GM12878 (cell line): ENCODE measurements around the gene SLC37A1. TPM values are rescaled to one million over a fixed set of nuclear protein-coding genes. Genes with fewer than 3 reads are reported as not detected.

ENCODE experiments used
- ATF7 ChIP-seq: fragments of 450-650 bp; IDR thresholded peaks from 2 replicates; pipeline ENCODE4 v1.6.1; 2016; ENCODE audit warnings: low read depth, mild to moderate bottlenecking
- CBFB ChIP-seq: IDR thresholded peaks from 2 replicates; pipeline ENCODE4 v1.6.1; 2016; ENCODE audit warnings: antibody characterized with exemption, low read depth
- CREM ChIP-seq: IDR thresholded peaks from 2 replicates; pipeline ENCODE4 v1.6.1; 2014; ENCODE audit warnings: antibody characterized with exemption, low read depth
- EGR1 ChIP-seq, 2 experiments: IDR thresholded peaks; 1 replicate in 1 of 2; 2 replicates in 1 of 2; pipeline ENCODE4 v1.6.1; 2011 to 2012; ENCODE audit warnings: low read depth in 2 of 2, low read length in 2 of 2, borderline replicate concordance in 1 of 2, mild to moderate bottlenecking in 1 of 2, moderate library complexity in 1 of 2
- EP300 ChIP-seq, 2 experiments: fragments of 150-350 bp in 1 of 2; IDR thresholded peaks; 2 replicates each; pipeline ENCODE4 v1.6.1; 2011 to 2012; ENCODE audit warnings: low read depth in 2 of 2, low read length in 2 of 2, borderline replicate concordance in 1 of 2, improper control_type of control experiment in 1 of 2, inconsistent platforms in 1 of 2; ENCODE audit not compliant: control insufficient read depth in 1 of 2
- EZH2 ChIP-seq: IDR thresholded peaks from 2 replicates; pipeline ENCODE4 v1.6.1; 2012; ENCODE audit warnings: low read depth, mild to moderate bottlenecking, control low read depth, inconsistent platforms, low read length, borderline replicate concordance; ENCODE audit not compliant: control insufficient read depth
- GABPA ChIP-seq: IDR thresholded peaks from 2 replicates; pipeline ENCODE4 v1.6.1; 2014; ENCODE audit warnings: antibody characterized with exemption, low read depth, mild to moderate bottlenecking, inconsistent platforms
- GATAD2B ChIP-seq: fragments of 450-650 bp; conservative IDR thresholded peaks from 2 replicates; pipeline ENCODE4 v1.6.1; 2017; ENCODE audit warnings: low read depth, mild to moderate bottlenecking, moderate library complexity
- KAT2A ChIP-seq: conservative IDR thresholded peaks from 2 replicates; pipeline ENCODE4 v1.6.1; 2011; ENCODE audit warnings: low read depth, low read length; ENCODE audit not compliant: control insufficient read depth
- KLF5 ChIP-seq: fragments of 450-650 bp; IDR thresholded peaks from 2 replicates; pipeline ENCODE4 v1.6.1; 2014; ENCODE audit warnings: mild to moderate bottlenecking; ENCODE audit not compliant: partially characterized antibody
- POLR2AphosphoS2 ChIP-seq: IDR thresholded peaks from 2 replicates; pipeline ENCODE4 v1.6.1; 2011; ENCODE audit warnings: low read depth, mild to moderate bottlenecking, low read length, improper control_type of control experiment, moderate library complexity
- POU2F2 ChIP-seq: IDR thresholded peaks from 3 replicates; pipeline ENCODE4 v1.6.1; 2011; ENCODE audit warnings: low read depth, mild to moderate bottlenecking, low read length, borderline replicate concordance
- RCOR1 ChIP-seq: conservative IDR thresholded peaks from 2 replicates; pipeline ENCODE4 v1.6.1; 2012; ENCODE audit warnings: low read depth, low read length, improper control_type of control experiment
- RUNX3 ChIP-seq: IDR thresholded peaks from 2 replicates; pipeline ENCODE4 v1.6.1; 2012; ENCODE audit warnings: low read length, inconsistent platforms
- SMARCA5 ChIP-seq: fragments of 450-650 bp; IDR thresholded peaks from 2 replicates; pipeline ENCODE4 v1.6.1; 2017; ENCODE audit warnings: mild to moderate bottlenecking
- SP1 ChIP-seq: IDR thresholded peaks from one replicate; pipeline ENCODE4 v1.6.1; 2011; ENCODE audit warnings: low read depth, low read length
- SREBF1 ChIP-seq: IDR thresholded peaks from 2 replicates; pipeline ENCODE4 v1.6.1; 2012; ENCODE audit warnings: mild to moderate bottlenecking, low read length
- SRF ChIP-seq, 2 experiments: IDR thresholded peaks; 2 replicates each; pipeline ENCODE4 v1.6.1; 2011; ENCODE audit warnings: low read depth in 2 of 2, low read length in 2 of 2, mild to moderate bottlenecking in 1 of 2, moderate library complexity in 1 of 2
- STAT1 ChIP-seq: fragments of 450-650 bp; conservative IDR thresholded peaks from 2 replicates; pipeline ENCODE4 v1.6.1; 2014; ENCODE audit warnings: antibody characterized with exemption, mild to moderate bottlenecking
- TCF3 ChIP-seq: IDR thresholded peaks from 2 replicates; pipeline ENCODE4 v1.6.1; 2012; ENCODE audit warnings: low read depth, mild to moderate bottlenecking, low read length, borderline replicate concordance; ENCODE audit not compliant: insufficient read depth
- polyA plus RNA-seq, 11 experiments: library from polyadenylated mRNA; depleted of rRNA in 4 of 11; unstranded in 6 of 11; stranded (reverse) in 5 of 11; fragments of >200 nt; fragmentation: Nextera tagmentation in 4 of 11; fragmentation: Illumina TruSeq in 1 of 11; extraction: Ambion mirVana in 4 of 11; extraction: Trizol in 1 of 11; gene quantifications; 1 replicate in 1 of 11; 2 replicates in 10 of 11; pipeline versions ENCODE4 v1.2.1 to v1.2.3, GENCODE V29; 2011 to 2016; ENCODE audit warnings: inconsistent platforms in 2 of 11, missing spikeins in 2 of 11, low read depth in 1 of 11
- total RNA-seq, 4 experiments: library from RNA; depleted of rRNA in 3 of 4; stranded (reverse); fragments of >200 nt in 3 of 4; fragmentation: Illumina TruSeq in 1 of 4; extraction: Trizol in 1 of 4; gene quantifications; 2 replicates each; pipeline versions ENCODE4 v1.2.1 to v1.2.3, GENCODE V29; 2013 to 2021
- TF ChIP-seq, protein P1 (sequence below): fragments of 450-650 bp; formaldehyde crosslinking; IDR thresholded peaks from 2 replicates; pipeline ENCODE4 v1.4.0; 2020; ENCODE audit warnings: mild to moderate bottlenecking, moderate library complexity
- TF ChIP-seq, protein P2 (sequence below): fragments of 450-650 bp; IDR thresholded peaks from 2 replicates; pipeline ENCODE4 v1.6.1; 2017; ENCODE audit warnings: mild to moderate bottlenecking, low read depth, inconsistent platforms; ENCODE audit not compliant: poor library complexity, severe bottlenecking
- TF ChIP-seq, protein P3 (sequence below): fragments of 450-650 bp; IDR thresholded peaks from 2 replicates; pipeline ENCODE4 v1.6.1; 2018; ENCODE audit warnings: borderline replicate concordance, mild to moderate bottlenecking; ENCODE audit not compliant: partially characterized antibody

The SLC37A1 gene
- total and polyA plus RNA-seq, 10 of the 15 experiments (the other 5 are each of a cell fraction or from before 2014, with no cell fraction given): 1.1 to 35.5 (median 24.4) TPM

DNA sequence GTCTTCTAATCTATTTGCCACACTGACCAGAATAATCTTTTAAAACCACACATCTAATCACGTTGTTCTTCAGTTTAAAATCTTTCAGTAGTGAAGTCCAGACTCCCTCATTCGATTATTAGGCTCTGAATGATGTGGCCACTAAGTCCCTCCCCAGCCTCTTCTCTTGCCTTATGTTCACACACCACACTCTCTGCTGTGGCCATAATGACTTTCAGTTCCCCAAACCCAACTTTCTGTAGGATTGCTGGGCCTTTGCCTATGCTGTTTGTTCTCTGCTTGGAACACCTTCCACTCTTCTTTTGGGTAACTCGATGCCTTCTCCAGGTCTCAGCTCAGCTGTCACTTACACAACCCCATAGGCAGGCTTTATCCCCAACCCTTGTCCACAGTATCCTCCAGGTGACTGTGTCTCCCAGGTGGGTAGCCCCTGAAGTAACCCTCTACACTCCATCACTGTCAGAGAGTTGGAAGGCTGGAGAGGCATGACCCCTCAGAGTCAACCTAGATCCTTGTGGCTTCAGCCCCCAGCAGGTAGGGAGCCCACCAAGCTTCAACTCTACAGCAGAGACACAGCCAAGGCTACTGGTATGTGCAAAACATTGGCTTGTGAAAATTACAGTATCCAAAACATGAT is 8.4 kb upstream of the SLC37A1 start (continued):
- no peak for TF ChIP-seq POLR2AphosphoS2
- TF ChIP-seq TCF3: no peak
- TF ChIP-seq SP1: no peak
- peak; percentile 67 for TF ChIP-seq GATAD2B
- TF ChIP-seq STAT1: no peak
- TF ChIP-seq, protein P1, sequence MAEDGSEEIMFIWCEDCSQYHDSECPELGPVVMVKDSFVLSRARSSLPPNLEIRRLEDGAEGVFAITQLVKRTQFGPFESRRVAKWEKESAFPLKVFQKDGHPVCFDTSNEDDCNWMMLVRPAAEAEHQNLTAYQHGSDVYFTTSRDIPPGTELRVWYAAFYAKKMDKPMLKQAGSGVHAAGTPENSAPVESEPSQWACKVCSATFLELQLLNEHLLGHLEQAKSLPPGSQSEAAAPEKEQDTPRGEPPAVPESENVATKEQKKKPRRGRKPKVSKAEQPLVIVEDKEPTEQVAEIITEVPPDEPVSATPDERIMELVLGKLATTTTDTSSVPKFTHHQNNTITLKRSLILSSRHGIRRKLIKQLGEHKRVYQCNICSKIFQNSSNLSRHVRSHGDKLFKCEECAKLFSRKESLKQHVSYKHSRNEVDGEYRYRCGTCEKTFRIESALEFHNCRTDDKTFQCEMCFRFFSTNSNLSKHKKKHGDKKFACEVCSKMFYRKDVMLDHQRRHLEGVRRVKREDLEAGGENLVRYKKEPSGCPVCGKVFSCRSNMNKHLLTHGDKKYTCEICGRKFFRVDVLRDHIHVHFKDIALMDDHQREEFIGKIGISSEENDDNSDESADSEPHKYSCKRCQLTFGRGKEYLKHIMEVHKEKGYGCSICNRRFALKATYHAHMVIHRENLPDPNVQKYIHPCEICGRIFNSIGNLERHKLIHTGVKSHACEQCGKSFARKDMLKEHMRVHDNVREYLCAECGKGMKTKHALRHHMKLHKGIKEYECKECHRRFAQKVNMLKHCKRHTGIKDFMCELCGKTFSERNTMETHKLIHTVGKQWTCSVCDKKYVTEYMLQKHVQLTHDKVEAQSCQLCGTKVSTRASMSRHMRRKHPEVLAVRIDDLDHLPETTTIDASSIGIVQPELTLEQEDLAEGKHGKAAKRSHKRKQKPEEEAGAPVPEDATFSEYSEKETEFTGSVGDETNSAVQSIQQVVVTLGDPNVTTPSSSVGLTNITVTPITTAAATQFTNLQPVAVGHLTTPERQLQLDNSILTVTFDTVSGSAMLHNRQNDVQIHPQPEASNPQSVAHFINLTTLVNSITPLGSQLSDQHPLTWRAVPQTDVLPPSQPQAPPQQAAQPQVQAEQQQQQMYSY (CRISPR knock-in tag): no peak
- TF ChIP-seq POU2F2: peak; percentile 27; the same call in 1 of the 3 replicates
- TF ChIP-seq EGR1 (IDR thresholded peaks at IDR 0.05; ENCODE audit: borderline replicate concordance in 1 of 2, low read depth in 2 of 2, low read length in 2 of 2): no peak
- TF ChIP-seq, protein P2, sequence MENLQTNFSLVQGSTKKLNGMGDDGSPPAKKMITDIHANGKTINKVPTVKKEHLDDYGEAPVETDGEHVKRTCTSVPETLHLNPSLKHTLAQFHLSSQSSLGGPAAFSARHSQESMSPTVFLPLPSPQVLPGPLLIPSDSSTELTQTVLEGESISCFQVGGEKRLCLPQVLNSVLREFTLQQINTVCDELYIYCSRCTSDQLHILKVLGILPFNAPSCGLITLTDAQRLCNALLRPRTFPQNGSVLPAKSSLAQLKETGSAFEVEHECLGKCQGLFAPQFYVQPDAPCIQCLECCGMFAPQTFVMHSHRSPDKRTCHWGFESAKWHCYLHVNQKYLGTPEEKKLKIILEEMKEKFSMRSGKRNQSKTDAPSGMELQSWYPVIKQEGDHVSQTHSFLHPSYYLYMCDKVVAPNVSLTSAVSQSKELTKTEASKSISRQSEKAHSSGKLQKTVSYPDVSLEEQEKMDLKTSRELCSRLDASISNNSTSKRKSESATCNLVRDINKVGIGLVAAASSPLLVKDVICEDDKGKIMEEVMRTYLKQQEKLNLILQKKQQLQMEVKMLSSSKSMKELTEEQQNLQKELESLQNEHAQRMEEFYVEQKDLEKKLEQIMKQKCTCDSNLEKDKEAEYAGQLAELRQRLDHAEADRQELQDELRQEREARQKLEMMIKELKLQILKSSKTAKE: peak; percentile 65
- TF ChIP-seq EZH2: no peak
- no peak for TF ChIP-seq KAT2A
- no peak for TF ChIP-seq GABPA
- peak; percentile 58 to 88; a peak in 2 of 4 replicates for TF ChIP-seq EP300 (IDR thresholded peaks at IDR 0.05; ENCODE audit: borderline replicate concordance in 1 of 2, control insufficient read depth in 1 of 2, low read depth in 2 of 2, low read length in 2 of 2)
- peak; percentile 66 for TF ChIP-seq ATF7
- TF ChIP-seq, protein P3, sequence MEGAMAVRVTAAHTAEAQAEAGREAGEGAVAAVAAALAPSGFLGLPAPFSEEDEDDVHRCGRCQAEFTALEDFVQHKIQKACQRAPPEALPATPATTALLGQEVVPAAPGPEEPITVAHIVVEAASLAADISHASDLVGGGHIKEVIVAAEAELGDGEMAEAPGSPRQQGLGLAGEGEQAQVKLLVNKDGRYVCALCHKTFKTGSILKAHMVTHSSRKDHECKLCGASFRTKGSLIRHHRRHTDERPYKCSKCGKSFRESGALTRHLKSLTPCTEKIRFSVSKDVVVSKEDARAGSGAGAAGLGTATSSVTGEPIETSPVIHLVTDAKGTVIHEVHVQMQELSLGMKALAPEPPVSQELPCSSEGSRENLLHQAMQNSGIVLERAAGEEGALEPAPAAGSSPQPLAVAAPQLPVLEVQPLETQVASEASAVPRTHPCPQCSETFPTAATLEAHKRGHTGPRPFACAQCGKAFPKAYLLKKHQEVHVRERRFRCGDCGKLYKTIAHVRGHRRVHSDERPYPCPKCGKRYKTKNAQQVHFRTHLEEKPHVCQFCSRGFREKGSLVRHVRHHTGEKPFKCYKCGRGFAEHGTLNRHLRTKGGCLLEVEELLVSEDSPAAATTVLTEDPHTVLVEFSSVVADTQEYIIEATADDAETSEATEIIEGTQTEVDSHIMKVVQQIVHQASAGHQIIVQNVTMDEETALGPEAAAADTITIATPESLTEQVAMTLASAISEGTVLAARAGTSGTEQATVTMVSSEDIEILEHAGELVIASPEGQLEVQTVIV: no peak
- peak; percentile 62 for TF ChIP-seq CREM
- no peak for TF ChIP-seq RCOR1
- peak; percentile 70; the same call in 1 of the 2 replicates for TF ChIP-seq SMARCA5
- peak in 1 of 2 experiments; percentile 54; a peak in 1 of 4 replicates for TF ChIP-seq SRF (IDR thresholded peaks at IDR 0.05; ENCODE audit: low read depth in 2 of 2, low read length in 2 of 2)
- TF ChIP-seq RUNX3: peak; percentile 95
- TF ChIP-seq KLF5: no peak
- TF ChIP-seq SREBF1: no peak
- TF ChIP-seq CBFB: no peak
